Erythroblast (primary cell): ENCODE results near the gene PRKAR2B.

Source experiments
- GATA1 ChIP-seq: IDR thresholded peaks from 2 replicates; pipeline ENCODE4 v1.6.1; 2011; ENCODE audit warnings: low read depth, mild to moderate bottlenecking, control low read depth, low read length, moderate library complexity
- POLR2A ChIP-seq: IDR thresholded peaks from 2 replicates; pipeline ENCODE4 v1.6.1; 2011; ENCODE audit warnings: mild to moderate bottlenecking, low read length

GRCh38 chr7:107072133-107072532, 27.6 kb downstream of the PRKAR2B start:
- TF ChIP-seq POLR2A (no peak), GATA1 (no peak)
